T-cell (primary cell): ENCODE measurements around the gene STXBP5L. TPM values are rescaled to one million over a fixed set of nuclear protein-coding genes. Genes with fewer than 3 reads are reported as not detected.

ENCODE experiments used
- ATAC-seq, 4 experiments: fragments of 200-7000 bp in 3 of 4; fragments of 150-1000 bp in 1 of 4; cut with Tn5 transposase; replicated peaks in 1 of 4; 1 replicate in 3 of 4; 2 replicates in 1 of 4; pipeline ENCODE4 v1.10.0; 2021; ENCODE audit warnings: moderate library complexity in 3 of 4, mild to moderate bottlenecking in 2 of 4, moderate number of reproducible peaks in 1 of 4
- CTCF ChIA-PET, 2 donors: fragments of 300-600 bp; sonication (Branson Sonifier 250); formaldehyde crosslinking; loops; one replicate each; lab custom pipeline; 2022; ENCODE audit warnings: antibody characterized with exemption in 2 of 2; lab: Charles Lee
- POLR2A ChIA-PET, 2 donors: fragments of 300-600 bp; sonication (Branson Sonifier 250); formaldehyde crosslinking; loops; one replicate each; lab custom pipeline; 2022; ENCODE audit warnings: antibody characterized with exemption in 2 of 2; lab: Charles Lee
- DNase-seq, 35 experiments: peaks; one replicate each; pipeline versions ENCODE4 v3.0.0 to v3.0.0-alpha.2; 2013 to 2023
- H3K27ac ChIP-seq: one replicate; pipeline ENCODE4 v1.5.1; 2013; ENCODE audit warnings: low read length
- H3K27me3 ChIP-seq, 2 experiments: replicated peaks in 1 of 2; 1 replicate in 1 of 2; 2 replicates in 1 of 2; pipeline versions ENCODE4 v1.6.1 to v1.7.0; 2013; ENCODE audit warnings: low read length in 1 of 2, mixed read lengths in 1 of 2; ENCODE audit not compliant: control insufficient read depth in 2 of 2, insufficient read depth in 2 of 2; ENCODE audit errors: extremely low read depth in 1 of 2
- H3K36me3 ChIP-seq, 2 donors: 1 replicate in 1 of 2; 2 replicates in 1 of 2; pipeline versions ENCODE4 v1.6.1 to v1.7.0; 2013; ENCODE audit warnings: low read length in 1 of 2; ENCODE audit not compliant: control insufficient read depth in 2 of 2, insufficient read depth in 1 of 2; ENCODE audit errors: extremely low read depth in 1 of 2
- H3K4me1 ChIP-seq, 2 experiments: 1 replicate in 1 of 2; 2 replicates in 1 of 2; pipeline versions ENCODE4 v1.6.1 to v1.7.0; 2013; ENCODE audit warnings: low read length in 2 of 2, mixed read lengths in 1 of 2; ENCODE audit not compliant: insufficient read depth in 2 of 2, control insufficient read depth in 1 of 2; ENCODE audit errors: extremely low read depth in 1 of 2
- H3K4me3 ChIP-seq, 2 donors: 1 replicate in 1 of 2; 2 replicates in 1 of 2; pipeline versions ENCODE4 v1.5.1 to v1.7.0; 2013; ENCODE audit warnings: mild to moderate bottlenecking in 2 of 2, low read length in 1 of 2, moderate library complexity in 1 of 2; ENCODE audit not compliant: control insufficient read depth in 1 of 2; ENCODE audit errors: extremely low read depth in 1 of 2
- H3K9me3 ChIP-seq: 2 replicates; pipeline ENCODE4 v1.7.0; 2013
- H3K27ac Mint-ChIP-seq, 2 donors: one replicate each; pipeline ENCODE4 v1.8.0; 2020 to 2021; ENCODE audit warnings: mild to moderate bottlenecking in 2 of 2, mixed read lengths in 2 of 2
- H3K27me3 Mint-ChIP-seq, 2 donors: one replicate each; pipeline ENCODE4 v1.8.0; 2021 to 2022; ENCODE audit warnings: mixed read lengths in 2 of 2
- H3K36me3 Mint-ChIP-seq: one replicate; pipeline ENCODE4 v1.8.0; 2021; ENCODE audit warnings: mixed read lengths
- H3K4me1 Mint-ChIP-seq, 3 donors: one replicate each; pipeline ENCODE4 v1.8.0; 2020 to 2022; ENCODE audit warnings: mixed read lengths in 3 of 3, mild to moderate bottlenecking in 1 of 3
- H3K4me3 Mint-ChIP-seq, 3 donors: one replicate each; pipeline ENCODE4 v1.8.0; 2020 to 2022; ENCODE audit warnings: mild to moderate bottlenecking in 3 of 3, mixed read lengths in 3 of 3, moderate library complexity in 3 of 3
- H3K9me3 Mint-ChIP-seq, 3 donors: one replicate each; pipeline ENCODE4 v1.8.0; 2020 to 2022; ENCODE audit warnings: mixed read lengths in 3 of 3
- WGBS: methylation state at CpG from one replicate; pipeline ENCODE4 v1.1.5; 2013; ENCODE audit warnings: missing lambda C conversion rate; ENCODE audit not compliant: insufficient coverage; 5-methylcytosine and 5-hydroxymethylcytosine counted together
- total RNA-seq, 35 experiments: library from RNA in 6 of 35; stranded (reverse) in 6 of 35; fragments of 120-200 nt in 1 of 35; gene quantifications; one replicate each; pipeline versions ENCODE4 v1.2.1 to v1.2.4 and lab custom pipeline; 2013 to 2026

Gene STXBP5L
- total RNA-seq, 5 donors from 2014 or later (not counting 1 experiment from before 2014, with no cell fraction given) = not detected

- Mint-ChIP-seq H3K27me3 (no peaks in the 10 kb centered on the region), H3K27ac (no peak overlapping the region), H3K36me3 (no peaks in the 10 kb centered on the region), H3K9me3 (peaks cover 16 to 21% (median 18%) of the 10 kb centered on the region in 3 donors), H3K4me1 (no peaks in the 10 kb centered on the region), H3K4me3 (no peak overlapping the region)
- no CpG with 5 or more reads among the region's 1 CpG for WGBS
- ATAC-seq = no peak
- Histone ChIP-seq H3K27me3 (no peaks in the 10 kb centered on the region), H3K4me3 (no peak overlapping the region), H3K9me3 (no peaks in the 10 kb centered on the region), H3K27ac (no peak overlapping the region), H3K4me1 (no peaks in the 10 kb centered on the region), H3K36me3 (no peaks in the 10 kb centered on the region)
- ChIA-PET CTCF (no interaction called here), POLR2A (no interaction called here)
- DNase-seq = no peak
These were observed 361.4 kb downstream of the STXBP5L start for GRCh38 chr3:121269389-121269788.

- ChIA-PET CTCF (no interaction called here), POLR2A (no interaction called here)
- H3K36me3 Mint-ChIP-seq = no peaks in the 10 kb centered on the region
These were observed 366.4 kb downstream of the STXBP5L start for GRCh38 chr3:121274411-121274810.

GRCh38 chr3:121295452-121295851 is 387.4 kb downstream of the STXBP5L start:
- no CpG with 5 or more reads among the region's 3 CpGs for WGBS

More at GRCh38 chr3:121274411-121274810, 366.4 kb downstream of the STXBP5L start:
- Mint-ChIP-seq H3K9me3 (peaks cover 12 to 34% (median 23%) of the 10 kb centered on the region in 3 donors), H3K4me1 (no peaks in the 10 kb centered on the region), H3K27me3 (no peaks in the 10 kb centered on the region), H3K27ac (no peak overlapping the region), H3K4me3 (no peak overlapping the region)
- DNase-seq (no peak), ATAC-seq (no peak)
- no peaks in the 10 kb centered on the region for H3K9me3 ChIP-seq
- H3K4me3 ChIP-seq = no peak overlapping the region
- no peaks in the 10 kb centered on the region for H3K36me3 ChIP-seq
- H3K27ac ChIP-seq = no peak overlapping the region
- H3K27me3 ChIP-seq = no peaks in the 10 kb centered on the region
- no peaks in the 10 kb centered on the region for H3K4me1 ChIP-seq

GRCh38 chr3:121295979-121296378 is 388.0 kb downstream of the STXBP5L start:
- Histone ChIP-seq H3K27ac (no peak overlapping the region), H3K27me3 (no peaks in the 10 kb centered on the region), H3K4me3 (no peak overlapping the region), H3K9me3 (no peaks in the 10 kb centered on the region), H3K4me1 (no peaks in the 10 kb centered on the region), H3K36me3 (no peaks in the 10 kb centered on the region)
- H3K9me3 Mint-ChIP-seq = peaks cover 0 to 4% (median 0%) of the 10 kb centered on the region in 3 donors
- ChIA-PET POLR2A (no interaction called here), CTCF (no interaction called here)
- ATAC-seq (no peak), DNase-seq (no peak)
- no peak overlapping the region for H3K27ac Mint-ChIP-seq
- H3K27me3 Mint-ChIP-seq = no peaks in the 10 kb centered on the region
- H3K4me1 Mint-ChIP-seq = no peaks in the 10 kb centered on the region
- H3K36me3 Mint-ChIP-seq = no peaks in the 10 kb centered on the region
- no peak overlapping the region for H3K4me3 Mint-ChIP-seq

More at GRCh38 chr3:121295452-121295851, 387.4 kb downstream of the STXBP5L start:
- H3K27ac ChIP-seq = no peak overlapping the region
- no peaks in the 10 kb centered on the region for H3K36me3 ChIP-seq
- H3K4me3 ChIP-seq = no peak overlapping the region
- peaks cover 0 to 4% (median 0%) of the 10 kb centered on the region in 3 donors for H3K9me3 Mint-ChIP-seq
- H3K9me3 ChIP-seq = no peaks in the 10 kb centered on the region
- POLR2A ChIA-PET = no interaction called here
- CTCF ChIA-PET = no interaction called here
- H3K4me1 ChIP-seq = no peaks in the 10 kb centered on the region
- no peak for DNase-seq
- H3K36me3 Mint-ChIP-seq = no peaks in the 10 kb centered on the region
- no peaks in the 10 kb centered on the region for H3K27me3 Mint-ChIP-seq
- no peak for ATAC-seq
- H3K4me3 Mint-ChIP-seq = no peak overlapping the region
- H3K4me1 Mint-ChIP-seq = no peaks in the 10 kb centered on the region
- no peaks in the 10 kb centered on the region for H3K27me3 ChIP-seq
- H3K27ac Mint-ChIP-seq = no peak overlapping the region

GRCh38 chr3:121324320-121324719 is 416.3 kb downstream of the STXBP5L start:
- Mint-ChIP-seq H3K4me1 (no peaks in the 10 kb centered on the region), H3K36me3 (no peaks in the 10 kb centered on the region), H3K27ac (no peak overlapping the region), H3K9me3 (no peaks in the 10 kb centered on the region), H3K4me3 (no peak overlapping the region), H3K27me3 (peaks cover 0 to 6% of the 10 kb centered on the region in 2 donors)
- no peaks in the 10 kb centered on the region for H3K9me3 ChIP-seq
- ChIA-PET CTCF (no interaction called here), POLR2A (no interaction called here)
- H3K4me1 ChIP-seq = no peaks in the 10 kb centered on the region
- DNase-seq = no peak
- no peaks in the 10 kb centered on the region for H3K36me3 ChIP-seq
- H3K27me3 ChIP-seq = no peaks in the 10 kb centered on the region
- H3K4me3 ChIP-seq = no peak overlapping the region
- no peak overlapping the region for H3K27ac ChIP-seq
- ATAC-seq = no peak

- no peaks in the 10 kb centered on the region for H3K4me1 ChIP-seq
- ChIA-PET CTCF (no interaction called here), POLR2A (no interaction called here)
- no peaks in the 10 kb centered on the region for H3K9me3 ChIP-seq
- ATAC-seq (no peak), DNase-seq (no peak)
- peaks cover 0 to 3% of the 10 kb centered on the region in 2 experiments for H3K27me3 ChIP-seq
- H3K27me3 Mint-ChIP-seq = peaks cover 1 to 18% of the 10 kb centered on the region in 2 donors
- H3K27ac ChIP-seq = no peak overlapping the region
- H3K36me3 Mint-ChIP-seq = no peaks in the 10 kb centered on the region
- no peak overlapping the region for H3K27ac Mint-ChIP-seq
- no peak overlapping the region for H3K4me3 ChIP-seq
- no peak overlapping the region for H3K4me3 Mint-ChIP-seq
- H3K4me1 Mint-ChIP-seq = no peaks in the 10 kb centered on the region
- no peaks in the 10 kb centered on the region for H3K36me3 ChIP-seq
- peaks cover 0 to 5% (median 0%) of the 10 kb centered on the region in 3 donors for H3K9me3 Mint-ChIP-seq
- 100% methylated on average over 1 of the region's 1 CpG for WGBS
These were observed 422.1 kb downstream of the STXBP5L start for GRCh38 chr3:121330118-121330517.

GRCh38 chr3:121330634-121331033 is 422.6 kb downstream of the STXBP5L start:
- 74% methylated on average over 3 of the region's 4 CpGs for WGBS
- H3K4me1 Mint-ChIP-seq = no peaks in the 10 kb centered on the region
- POLR2A ChIA-PET = no interaction called here

More at GRCh38 chr3:121330634-121331033, 422.6 kb downstream of the STXBP5L start:
- H3K27me3 Mint-ChIP-seq = peaks cover 1 to 18% of the 10 kb centered on the region in 2 donors
- H3K4me3 Mint-ChIP-seq = no peak overlapping the region
- no peaks in the 10 kb centered on the region for H3K36me3 Mint-ChIP-seq
- no peak overlapping the region for H3K4me3 ChIP-seq
- H3K36me3 ChIP-seq = no peaks in the 10 kb centered on the region
- DNase-seq (no peak), ATAC-seq (no peak)
- CTCF ChIA-PET = no interaction called here
- H3K9me3 ChIP-seq = no peaks in the 10 kb centered on the region
- peaks cover 0 to 5% (median 0%) of the 10 kb centered on the region in 3 donors for H3K9me3 Mint-ChIP-seq
- H3K27me3 ChIP-seq = peaks cover 0 to 3% of the 10 kb centered on the region in 2 experiments
- no peak overlapping the region for H3K27ac Mint-ChIP-seq
- no peaks in the 10 kb centered on the region for H3K4me1 ChIP-seq
- no peak overlapping the region for H3K27ac ChIP-seq
